ENCODE results near the gene TUFM. TPM values are rescaled to one million over a fixed set of nuclear protein-coding genes. Genes with fewer than 3 reads are reported as not detected.

The TUFM gene
- total and polyA plus RNA-seq, 2 experiments from 2014 or later, result 192 to 248 TPM

DNA sequence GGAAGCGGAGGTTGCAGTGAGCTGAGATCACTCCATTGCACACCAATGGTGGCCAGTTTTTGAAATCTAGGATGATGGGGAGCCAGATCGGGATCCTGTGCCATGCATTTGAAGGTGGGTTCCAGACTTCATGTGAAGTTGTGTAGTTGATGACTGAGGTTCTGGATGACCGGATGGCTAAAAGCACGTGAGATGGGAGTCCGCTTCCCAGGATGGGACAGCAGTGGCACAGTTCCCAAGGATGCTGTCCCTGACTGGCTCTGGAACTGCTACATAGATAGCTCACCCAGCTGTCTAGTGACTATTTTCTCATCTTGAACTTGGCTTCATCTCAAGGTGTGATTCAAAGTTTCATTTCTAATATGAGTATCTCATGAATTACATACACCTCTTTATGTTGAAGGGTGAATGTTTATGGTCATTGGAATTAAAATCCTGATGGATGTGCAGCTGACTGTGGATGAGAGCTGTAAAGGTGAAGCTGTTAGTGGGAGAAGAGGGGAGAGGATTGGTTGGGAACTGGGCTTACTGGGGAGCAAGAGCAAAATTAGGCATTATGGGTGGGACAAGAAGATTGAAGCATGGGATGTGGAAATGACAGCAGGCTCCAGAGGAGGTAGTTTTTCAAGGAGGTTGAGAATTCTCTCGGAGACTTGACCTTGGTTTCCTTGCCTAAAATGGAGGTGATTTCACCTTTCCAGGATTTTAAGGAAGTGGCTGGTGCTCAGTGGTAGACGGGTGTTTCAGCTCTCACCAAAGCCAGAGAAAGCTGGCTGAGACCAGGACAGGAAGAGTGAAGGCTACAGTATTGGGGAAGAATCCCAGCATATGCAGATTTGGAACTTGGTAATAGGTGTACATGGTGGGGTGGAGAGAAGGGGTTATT lies 8.2 kb downstream of the TUFM start:
- H3K36me3 Mint-ChIP-seq (ENCODE audit: low read depth), result peaks cover 85% of the 10 kb centered on the region

DNA sequence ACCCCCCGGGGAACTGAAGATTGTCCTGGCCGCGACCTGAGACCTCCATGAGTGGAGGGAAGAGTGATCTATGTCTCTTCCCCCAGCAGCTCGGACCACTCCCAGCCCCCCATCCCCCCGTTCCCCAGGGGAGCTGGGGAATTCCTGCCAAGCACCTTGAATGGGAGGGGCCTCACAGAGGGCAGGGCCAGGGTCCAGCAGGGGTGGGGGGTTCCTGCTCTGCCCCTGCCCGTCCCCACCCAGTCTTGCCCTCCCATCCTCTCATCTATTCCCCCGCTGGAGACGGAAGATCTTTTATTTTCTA lies 9.4 kb downstream of the TUFM start:
- Histone ChIP-seq H2AFZ (no peak overlapping the region), H3K79me2 (replicated peaks; ENCODE audit: insufficient read depth) (0 out of 2 replicates have a peak, but pooled peaks cover 2% of the 10 kb centered on the region), H3F3A (replicated peaks; ENCODE audit: low read depth) (peaks cover 25% of the 10 kb centered on the region), H3K27ac (ENCODE audit: low read depth) (no peak overlapping the region), H3K36me3 (ENCODE audit: insufficient read depth) (peaks cover 33% of the 10 kb centered on the region), H3K4me1 (ENCODE audit: insufficient read depth) (no peaks in the 10 kb centered on the region), H3K27me3 (ENCODE audit: insufficient read depth) (no peaks in the 10 kb centered on the region), H3K9me2 (ENCODE audit: insufficient read depth) (no peaks in the 10 kb centered on the region), H3K4me2 (no peak overlapping the region), H4K20me1 (replicated peaks; ENCODE audit: insufficient read depth) (peaks cover 10% of the 10 kb centered on the region), H3K4me3 (no peak overlapping the region)
- ATAC-seq, result peak; percentile 13; the same call in 2 of the 3 replicates
- peaks cover 17% of the 10 kb centered on the region for H3K27me3 Mint-ChIP-seq (ENCODE audit: insufficient read depth, low read depth, poor library complexity)
- H3K9me3 Mint-ChIP-seq, result peaks cover 3% of the 10 kb centered on the region; the same call in 2 of the 3 replicates
- DNase-seq (ENCODE audit: low spot score), result no peak
- peaks cover 85% of the 10 kb centered on the region for H3K36me3 Mint-ChIP-seq (ENCODE audit: low read depth)
- no peak overlapping the region for H3K27ac Mint-ChIP-seq
- H3K4me3 Mint-ChIP-seq, result no peak overlapping the region
- H3K4me1 Mint-ChIP-seq, result no peaks in the 10 kb centered on the region; the same call in 2 of the 3 replicates
- TF ChIP-seq, protein P1, sequence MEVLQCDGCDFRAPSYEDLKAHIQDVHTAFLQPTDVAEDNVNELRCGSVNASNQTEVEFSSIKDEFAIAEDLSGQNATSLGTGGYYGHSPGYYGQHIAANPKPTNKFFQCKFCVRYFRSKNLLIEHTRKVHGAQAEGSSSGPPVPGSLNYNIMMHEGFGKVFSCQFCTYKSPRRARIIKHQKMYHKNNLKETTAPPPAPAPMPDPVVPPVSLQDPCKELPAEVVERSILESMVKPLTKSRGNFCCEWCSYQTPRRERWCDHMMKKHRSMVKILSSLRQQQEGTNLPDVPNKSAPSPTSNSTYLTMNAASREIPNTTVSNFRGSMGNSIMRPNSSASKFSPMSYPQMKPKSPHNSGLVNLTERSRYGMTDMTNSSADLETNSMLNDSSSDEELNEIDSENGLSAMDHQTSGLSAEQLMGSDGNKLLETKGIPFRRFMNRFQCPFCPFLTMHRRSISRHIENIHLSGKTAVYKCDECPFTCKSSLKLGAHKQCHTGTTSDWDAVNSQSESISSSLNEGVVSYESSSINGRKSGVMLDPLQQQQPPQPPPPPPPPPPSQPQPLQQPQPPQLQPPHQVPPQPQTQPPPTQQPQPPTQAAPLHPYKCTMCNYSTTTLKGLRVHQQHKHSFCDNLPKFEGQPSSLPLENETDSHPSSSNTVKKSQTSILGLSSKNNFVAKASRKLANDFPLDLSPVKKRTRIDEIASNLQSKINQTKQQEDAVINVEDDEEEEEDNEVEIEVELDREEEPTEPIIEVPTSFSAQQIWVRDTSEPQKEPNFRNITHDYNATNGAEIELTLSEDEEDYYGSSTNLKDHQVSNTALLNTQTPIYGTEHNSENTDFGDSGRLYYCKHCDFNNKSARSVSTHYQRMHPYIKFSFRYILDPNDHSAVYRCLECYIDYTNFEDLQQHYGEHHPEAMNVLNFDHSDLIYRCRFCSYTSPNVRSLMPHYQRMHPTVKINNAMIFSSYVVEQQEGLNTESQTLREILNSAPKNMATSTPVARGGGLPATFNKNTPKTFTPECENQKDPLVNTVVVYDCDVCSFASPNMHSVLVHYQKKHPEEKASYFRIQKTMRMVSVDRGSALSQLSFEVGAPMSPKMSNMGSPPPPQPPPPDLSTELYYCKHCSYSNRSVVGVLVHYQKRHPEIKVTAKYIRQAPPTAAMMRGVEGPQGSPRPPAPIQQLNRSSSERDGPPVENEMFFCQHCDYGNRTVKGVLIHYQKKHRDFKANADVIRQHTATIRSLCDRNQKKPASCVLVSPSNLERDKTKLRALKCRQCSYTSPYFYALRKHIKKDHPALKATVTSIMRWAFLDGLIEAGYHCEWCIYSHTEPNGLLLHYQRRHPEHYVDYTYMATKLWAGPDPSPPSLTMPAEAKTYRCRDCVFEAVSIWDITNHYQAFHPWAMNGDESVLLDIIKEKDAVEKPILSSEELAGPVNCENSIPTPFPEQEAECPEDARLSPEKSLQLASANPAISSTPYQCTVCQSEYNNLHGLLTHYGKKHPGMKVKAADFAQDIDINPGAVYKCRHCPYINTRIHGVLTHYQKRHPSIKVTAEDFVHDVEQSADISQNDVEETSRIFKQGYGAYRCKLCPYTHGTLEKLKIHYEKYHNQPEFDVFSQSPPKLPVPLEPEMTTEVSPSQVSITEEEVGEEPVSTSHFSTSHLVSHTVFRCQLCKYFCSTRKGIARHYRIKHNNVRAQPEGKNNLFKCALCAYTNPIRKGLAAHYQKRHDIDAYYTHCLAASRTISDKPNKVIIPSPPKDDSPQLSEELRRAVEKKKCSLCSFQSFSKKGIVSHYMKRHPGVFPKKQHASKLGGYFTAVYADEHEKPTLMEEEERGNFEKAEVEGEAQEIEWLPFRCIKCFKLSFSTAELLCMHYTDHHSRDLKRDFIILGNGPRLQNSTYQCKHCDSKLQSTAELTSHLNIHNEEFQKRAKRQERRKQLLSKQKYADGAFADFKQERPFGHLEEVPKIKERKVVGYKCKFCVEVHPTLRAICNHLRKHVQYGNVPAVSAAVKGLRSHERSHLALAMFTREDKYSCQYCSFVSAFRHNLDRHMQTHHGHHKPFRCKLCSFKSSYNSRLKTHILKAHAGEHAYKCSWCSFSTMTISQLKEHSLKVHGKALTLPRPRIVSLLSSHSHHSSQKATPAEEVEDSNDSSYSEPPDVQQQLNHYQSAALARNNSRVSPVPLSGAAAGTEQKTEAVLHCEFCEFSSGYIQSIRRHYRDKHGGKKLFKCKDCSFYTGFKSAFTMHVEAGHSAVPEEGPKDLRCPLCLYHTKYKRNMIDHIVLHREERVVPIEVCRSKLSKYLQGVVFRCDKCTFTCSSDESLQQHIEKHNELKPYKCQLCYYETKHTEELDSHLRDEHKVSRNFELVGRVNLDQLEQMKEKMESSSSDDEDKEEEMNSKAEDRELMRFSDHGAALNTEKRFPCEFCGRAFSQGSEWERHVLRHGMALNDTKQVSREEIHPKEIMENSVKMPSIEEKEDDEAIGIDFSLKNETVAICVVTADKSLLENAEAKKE (CRISPR knock-in tag; IDR thresholded peaks at IDR 0.05), result no peak
- TF ChIP-seq EZH2 (IDR thresholded peaks at IDR 0.05; ENCODE audit: low read depth, unreplicated experiment) (no peak), CREB1 (CRISPR knock-in tag; IDR thresholded peaks at IDR 0.05; ENCODE audit: low read depth) (no peak), STAT1 (IDR thresholded peaks at IDR 0.05; ENCODE audit: unreplicated experiment) (no peak)

More for the DNA sequence above, 8.2 kb downstream of the TUFM start:
- Histone ChIP-seq H3K4me2 (no peak overlapping the region), H4K20me1 (replicated peaks; ENCODE audit: insufficient read depth) (peaks cover 7% of the 10 kb centered on the region; the same call in 1 of the 2 replicates), H3F3A (replicated peaks; ENCODE audit: low read depth) (peaks cover 26% of the 10 kb centered on the region), H3K27ac (ENCODE audit: low read depth) (no peak overlapping the region), H3K4me1 (ENCODE audit: insufficient read depth) (no peaks in the 10 kb centered on the region), H3K36me3 (ENCODE audit: insufficient read depth) (peaks cover 27% of the 10 kb centered on the region), H3K4me3 (no peak overlapping the region), H3K9me2 (ENCODE audit: insufficient read depth) (no peaks in the 10 kb centered on the region), H2AFZ (no peak overlapping the region), H3K27me3 (ENCODE audit: insufficient read depth) (no peaks in the 10 kb centered on the region), H3K79me2 (replicated peaks; ENCODE audit: insufficient read depth) (no peaks in the 10 kb centered on the region)
- Mint-ChIP-seq H3K4me1 (no peaks in the 10 kb centered on the region; the same call in 2 of the 3 replicates), H3K9me3 (peaks cover 3% of the 10 kb centered on the region; the same call in 2 of the 3 replicates), H3K4me3 (no peak overlapping the region; the same call in 2 of the 3 replicates), H3K27ac (no peak overlapping the region), H3K27me3 (ENCODE audit: insufficient read depth, low read depth, poor library complexity) (peaks cover 17% of the 10 kb centered on the region)
- no peak for TF ChIP-seq ZNF114 (CRISPR knock-in tag; IDR thresholded peaks at IDR 0.05)
- no peak for TF ChIP-seq JUNB (IDR thresholded peaks at IDR 0.05; ENCODE audit: unreplicated experiment)
- TF ChIP-seq NANOG (IDR thresholded peaks at IDR 0.05; ENCODE audit: borderline replicate concordance), result no peak
- no peak for TF ChIP-seq EZH2 (IDR thresholded peaks at IDR 0.05; ENCODE audit: low read depth, unreplicated experiment)
- TF ChIP-seq EZH2phosphoT487 (IDR thresholded peaks at IDR 0.05; ENCODE audit: unreplicated experiment), result no peak
- TF ChIP-seq CREB1 (CRISPR knock-in tag; IDR thresholded peaks at IDR 0.05; ENCODE audit: low read depth), result no peak
- TF ChIP-seq, protein P2, sequence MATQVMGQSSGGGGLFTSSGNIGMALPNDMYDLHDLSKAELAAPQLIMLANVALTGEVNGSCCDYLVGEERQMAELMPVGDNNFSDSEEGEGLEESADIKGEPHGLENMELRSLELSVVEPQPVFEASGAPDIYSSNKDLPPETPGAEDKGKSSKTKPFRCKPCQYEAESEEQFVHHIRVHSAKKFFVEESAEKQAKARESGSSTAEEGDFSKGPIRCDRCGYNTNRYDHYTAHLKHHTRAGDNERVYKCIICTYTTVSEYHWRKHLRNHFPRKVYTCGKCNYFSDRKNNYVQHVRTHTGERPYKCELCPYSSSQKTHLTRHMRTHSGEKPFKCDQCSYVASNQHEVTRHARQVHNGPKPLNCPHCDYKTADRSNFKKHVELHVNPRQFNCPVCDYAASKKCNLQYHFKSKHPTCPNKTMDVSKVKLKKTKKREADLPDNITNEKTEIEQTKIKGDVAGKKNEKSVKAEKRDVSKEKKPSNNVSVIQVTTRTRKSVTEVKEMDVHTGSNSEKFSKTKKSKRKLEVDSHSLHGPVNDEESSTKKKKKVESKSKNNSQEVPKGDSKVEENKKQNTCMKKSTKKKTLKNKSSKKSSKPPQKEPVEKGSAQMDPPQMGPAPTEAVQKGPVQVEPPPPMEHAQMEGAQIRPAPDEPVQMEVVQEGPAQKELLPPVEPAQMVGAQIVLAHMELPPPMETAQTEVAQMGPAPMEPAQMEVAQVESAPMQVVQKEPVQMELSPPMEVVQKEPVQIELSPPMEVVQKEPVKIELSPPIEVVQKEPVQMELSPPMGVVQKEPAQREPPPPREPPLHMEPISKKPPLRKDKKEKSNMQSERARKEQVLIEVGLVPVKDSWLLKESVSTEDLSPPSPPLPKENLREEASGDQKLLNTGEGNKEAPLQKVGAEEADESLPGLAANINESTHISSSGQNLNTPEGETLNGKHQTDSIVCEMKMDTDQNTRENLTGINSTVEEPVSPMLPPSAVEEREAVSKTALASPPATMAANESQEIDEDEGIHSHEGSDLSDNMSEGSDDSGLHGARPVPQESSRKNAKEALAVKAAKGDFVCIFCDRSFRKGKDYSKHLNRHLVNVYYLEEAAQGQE (IDR thresholded peaks at IDR 0.05; ENCODE audit: unreplicated experiment), result no peak
- no peak; the same call in 1 of the 2 replicates for TF ChIP-seq POLR2AphosphoS5 (IDR thresholded peaks at IDR 0.05; ENCODE audit: low read depth)
- no peak for TF ChIP-seq ZNF331 (CRISPR knock-in tag; IDR thresholded peaks at IDR 0.05; ENCODE audit: low read depth)
- DNase-seq (ENCODE audit: low spot score), result no peak
- no peak for ATAC-seq
